MM.1S (cell line): ENCODE data around the gene POLR2A.

Experiments used
- DNase-seq: peaks from one replicate; pipeline ENCODE4 v3.0.0-alpha.2; 2015
- H2AFZ ChIP-seq: fragments of 300-600 bp; sonication (generic); 2 replicates; pipeline ENCODE4 v1.6.0; 2016; ENCODE audit warnings: antibody characterized with exemption, low read length
- H3F3A ChIP-seq: fragments of 300-600 bp; sonication (generic); 2 replicates; pipeline ENCODE4 v1.6.1; 2016; ENCODE audit warnings: mild to moderate bottlenecking, antibody characterized with exemption, low read length, moderate library complexity, mixed read lengths; ENCODE audit not compliant: insufficient read depth
- H3K27ac ChIP-seq: fragments of 300-600 bp; sonication (generic); 2 replicates; pipeline ENCODE4 v1.5.1; 2016; ENCODE audit warnings: mild to moderate bottlenecking, low read length
- H3K27me3 ChIP-seq: fragments of 300-600 bp; sonication (generic); replicated peaks from 2 replicates; pipeline ENCODE4 v1.6.0; 2016; ENCODE audit warnings: low read length; ENCODE audit not compliant: insufficient read depth
- H3K36me3 ChIP-seq: fragments of 300-600 bp; sonication (generic); replicated peaks from 2 replicates; pipeline ENCODE4 v1.6.1; 2016; ENCODE audit warnings: mild to moderate bottlenecking, low read length, mixed read lengths; ENCODE audit not compliant: insufficient read depth
- H3K4me1 ChIP-seq: fragments of 300-600 bp; sonication (generic); 2 replicates; pipeline ENCODE4 v1.6.1; 2016; ENCODE audit warnings: low read length, mixed read lengths
- H3K4me2 ChIP-seq: fragments of 300-600 bp; sonication (generic); 2 replicates; pipeline ENCODE4 v1.6.0; 2016; ENCODE audit warnings: low read depth, low read length
- H3K4me3 ChIP-seq: fragments of 300-600 bp; sonication (generic); 2 replicates; pipeline ENCODE4 v1.5.1; 2016; ENCODE audit warnings: low read length, mixed read lengths
- H3K79me2 ChIP-seq: fragments of 300-600 bp; sonication (generic); 2 replicates; pipeline ENCODE4 v1.6.1; 2016; ENCODE audit warnings: mixed run types, low read length, mixed read lengths
- H3K9ac ChIP-seq: fragments of 300-600 bp; sonication (generic); 2 replicates; pipeline ENCODE4 v1.6.1; 2016; ENCODE audit warnings: low read length, mixed read lengths
- H3K9me2 ChIP-seq: fragments of 300-600 bp; sonication (generic); replicated peaks from 2 replicates; pipeline ENCODE4 v1.6.1; 2016; ENCODE audit warnings: mild to moderate bottlenecking, low read length, mixed read lengths; ENCODE audit not compliant: insufficient read depth
- H3K9me3 ChIP-seq: fragments of 300-600 bp; sonication (generic); replicated peaks from 2 replicates; pipeline ENCODE4 v1.6.1; 2016; ENCODE audit warnings: mild to moderate bottlenecking, low read length, mixed read lengths; ENCODE audit not compliant: insufficient read depth
- H4K20me1 ChIP-seq: fragments of 300-600 bp; sonication (generic); 2 replicates; pipeline ENCODE4 v1.6.1; 2016; ENCODE audit warnings: mild to moderate bottlenecking, low read length, moderate library complexity, mixed read lengths; ENCODE audit not compliant: insufficient read depth
- CTCF ChIP-seq: fragments of 300-600 bp; sonication (generic); IDR thresholded peaks from 2 replicates; pipeline ENCODE4 v1.5.1; 2016; ENCODE audit warnings: antibody characterized with exemption, low read length, mixed read lengths
- EZH2 ChIP-seq: fragments of 300-600 bp; sonication (generic); optimal IDR thresholded peaks from 2 replicates; pipeline ENCODE3; 2017; ENCODE audit warnings: low read depth, mild to moderate bottlenecking, antibody characterized with exemption, low read length, mixed read lengths
- EZH2phosphoT487 ChIP-seq: fragments of 300-600 bp; sonication (generic); IDR thresholded peaks from 2 replicates; pipeline ENCODE4 v1.6.1; 2018; ENCODE audit warnings: antibody characterized with exemption, low read length

Gene POLR2A

GRCh38 chr17:7508145-7508544 lies 24.0 kb downstream of the POLR2A start:
- H3K4me3 ChIP-seq, result no peak overlapping the region
- no peak overlapping the region for H2AFZ ChIP-seq
- no peak overlapping the region for H3K27ac ChIP-seq
- peaks cover 14% of the 10 kb centered on the region for H3K36me3 ChIP-seq
- H3K27me3 ChIP-seq, result no peaks in the 10 kb centered on the region
- 0 out of 2 replicates have a peak, but pooled peaks cover 3% of the 10 kb centered on the region for H3F3A ChIP-seq
- H3K79me2 ChIP-seq, result peaks cover 3% of the 10 kb centered on the region
- no peaks in the 10 kb centered on the region for H4K20me1 ChIP-seq
- no peak for DNase-seq
- H3K4me2 ChIP-seq, result no peak overlapping the region
- H3K9ac ChIP-seq, result no peak overlapping the region
- H3K4me1 ChIP-seq, result no peaks in the 10 kb centered on the region
- H3K9me2 ChIP-seq, result no peaks in the 10 kb centered on the region
- TF ChIP-seq EZH2phosphoT487, result no peak
- TF ChIP-seq CTCF, result no peak
- TF ChIP-seq EZH2, result no peak
- H3K9me3 ChIP-seq, result no peaks in the 10 kb centered on the region

- no peak for TF ChIP-seq CTCF
- no peak for TF ChIP-seq EZH2
- TF ChIP-seq EZH2phosphoT487, result no peak
- Histone ChIP-seq H3K9me2 (no peaks in the 10 kb centered on the region), H4K20me1 (no peaks in the 10 kb centered on the region), H3K4me1 (no peaks in the 10 kb centered on the region), H3K4me3 (no peak overlapping the region), H2AFZ (no peak overlapping the region), H3K9ac (no peak overlapping the region), H3K9me3 (no peaks in the 10 kb centered on the region), H3F3A (0 out of 2 replicates have a peak, but pooled peaks cover 3% of the 10 kb centered on the region), H3K79me2 (peaks cover 3% of the 10 kb centered on the region), H3K27me3 (no peaks in the 10 kb centered on the region), H3K27ac (no peak overlapping the region), H3K4me2 (no peak overlapping the region), H3K36me3 (peaks cover 14% of the 10 kb centered on the region)
- no peak for DNase-seq
These were observed 24.7 kb downstream of the POLR2A start for GRCh38 chr17:7508846-7509245.

- Histone ChIP-seq H3K79me2 (peaks cover 3% of the 10 kb centered on the region; the same call in 1 of the 2 replicates), H3K4me2 (no peak overlapping the region), H3K27ac (no peak overlapping the region), H3K4me3 (no peak overlapping the region), H2AFZ (no peak overlapping the region), H3K4me1 (no peaks in the 10 kb centered on the region), H3K9me3 (no peaks in the 10 kb centered on the region), H3K27me3 (no peaks in the 10 kb centered on the region), H3K9me2 (no peaks in the 10 kb centered on the region), H3K36me3 (peaks cover 14% of the 10 kb centered on the region), H3K9ac (no peak overlapping the region), H4K20me1 (no peaks in the 10 kb centered on the region), H3F3A (0 out of 2 replicates have a peak, but pooled peaks cover 5% of the 10 kb centered on the region)
- no peak for DNase-seq
- TF ChIP-seq EZH2phosphoT487 (no peak), EZH2 (no peak), CTCF (no peak)
These were observed 25.8 kb downstream of the POLR2A start for GRCh38 chr17:7509937-7510336.
